OCI-M2 (cell line): Measurements from ENCODE around the gene SNX4.

Experiments
- DNase-seq: peaks from one replicate; lab custom pipeline; 2025; ENCODE audit not compliant: unreplicated experiment; lab: John Stamatoyannopoulos, UW

SNX4 gene

GRCh38 chr3:125470671-125471070 lies 49.3 kb downstream of the SNX4 start:
- DNase-seq = no peak

- DNase-seq = no peak
Observed at GRCh38 chr3:125462722-125463299, 57.2 kb downstream of the SNX4 start.

- no peak for DNase-seq
Observed at GRCh38 chr3:125461896-125462295, 58.1 kb downstream of the SNX4 start.

GRCh38 chr3:125460233-125460632 lies 59.8 kb downstream of the SNX4 start:
- DNase-seq = no peak

GRCh38 chr3:125443923-125444322 lies 76.1 kb downstream of the SNX4 start:
- no peak for DNase-seq

GRCh38 chr3:125442506-125442905 lies 77.5 kb downstream of the SNX4 start:
- no peak for DNase-seq

- DNase-seq = no peak
Observed at GRCh38 chr3:125440970-125441369, 79.0 kb downstream of the SNX4 start.

- no peak for DNase-seq
Observed at GRCh38 chr3:125440559-125440955, 79.4 kb downstream of the SNX4 start.

GRCh38 chr3:125437631-125438435 lies 82.2 kb downstream of the SNX4 start:
- DNase-seq = no peak

GRCh38 chr3:125436921-125437320 lies 83.1 kb downstream of the SNX4 start:
- no peak for DNase-seq

- no peak for DNase-seq
Observed at GRCh38 chr3:125435231-125435630, 84.8 kb downstream of the SNX4 start.

- no peak for DNase-seq
Observed at GRCh38 chr3:125434582-125435011, 85.4 kb downstream of the SNX4 start.

GRCh38 chr3:125433611-125434041 lies 86.4 kb downstream of the SNX4 start:
- no peak for DNase-seq

GRCh38 chr3:125433091-125433534 lies 86.9 kb downstream of the SNX4 start:
- peak; percentile 41 for DNase-seq

- no peak for DNase-seq
Observed at GRCh38 chr3:125431912-125432790, 87.9 kb downstream of the SNX4 start.

- no peak for DNase-seq
Observed at GRCh38 chr3:125431391-125431790, 88.6 kb downstream of the SNX4 start.

- DNase-seq = no peak
Observed at GRCh38 chr3:125428216-125428830, 91.7 kb downstream of the SNX4 start.

- DNase-seq = no peak
Observed at GRCh38 chr3:125418306-125418705, 101.7 kb downstream of the SNX4 start.

- DNase-seq = no peak
Observed at GRCh38 chr3:125416235-125416634, 103.8 kb downstream of the SNX4 start.

- no peak for DNase-seq
Observed at GRCh38 chr3:125414669-125415068, 105.3 kb downstream of the SNX4 start.

GRCh38 chr3:125410922-125411321 lies 109.1 kb downstream of the SNX4 start:
- no peak for DNase-seq
